Mucosa of rectum (tissue), 2 donors: ENCODE results near the gene TPP2.

Experiments
- H3K27ac ChIP-seq, 2 donors: one replicate each; pipeline ENCODE4 v1.7.0; 2013; ENCODE audit warnings: inconsistent platforms in 2 of 2, low read depth in 2 of 2, low read length in 2 of 2
- H3K27me3 ChIP-seq, 2 donors: one replicate each; pipeline ENCODE4 v1.7.0; 2013; ENCODE audit warnings: low read length in 2 of 2; ENCODE audit not compliant: control insufficient read depth in 2 of 2, insufficient read depth in 2 of 2
- H3K36me3 ChIP-seq, 2 donors: one replicate each; pipeline ENCODE4 v1.7.0; 2013; ENCODE audit warnings: low read length in 2 of 2; ENCODE audit not compliant: control insufficient read depth in 2 of 2, insufficient read depth in 2 of 2
- H3K4me1 ChIP-seq, 2 donors: one replicate each; pipeline ENCODE4 v1.7.0; 2013; ENCODE audit warnings: low read length in 2 of 2, mild to moderate bottlenecking in 1 of 2; ENCODE audit not compliant: control insufficient read depth in 2 of 2, insufficient read depth in 2 of 2
- H3K4me3 ChIP-seq, 2 donors: one replicate each; pipeline ENCODE4 v1.7.0; 2013; ENCODE audit warnings: low read length in 2 of 2
- H3K9ac ChIP-seq, 2 donors: one replicate each; pipeline ENCODE4 v1.7.0; 2013; ENCODE audit warnings: low read length in 2 of 2, low read depth in 1 of 2, mild to moderate bottlenecking in 1 of 2
- H3K9me3 ChIP-seq, 2 donors: one replicate each; pipeline ENCODE4 v1.7.0; 2013; ENCODE audit warnings: low read length in 2 of 2; ENCODE audit not compliant: control insufficient read depth in 2 of 2
- donor health status: healthy.
- donor health status: Normal muscosa, but diverticular disease.

The TPP2 gene

GRCh38 chr13:102687520-102687919 is 90.7 kb downstream of the TPP2 start:
- Histone ChIP-seq H3K4me1 (no peaks in the 10 kb centered on the region), H3K4me3 (no peak overlapping the region), H3K9ac (no peak overlapping the region), H3K9me3 (no peaks in the 10 kb centered on the region), H3K27me3 (peaks cover 0 to 3% of the 10 kb centered on the region in 2 donors), H3K27ac (no peak overlapping the region), H3K36me3 (no peaks in the 10 kb centered on the region)

GRCh38 chr13:102688306-102688973 is 91.7 kb downstream of the TPP2 start:
- no peaks in the 10 kb centered on the region for H3K36me3 ChIP-seq
- H3K9ac ChIP-seq, result no peak overlapping the region

DNA sequence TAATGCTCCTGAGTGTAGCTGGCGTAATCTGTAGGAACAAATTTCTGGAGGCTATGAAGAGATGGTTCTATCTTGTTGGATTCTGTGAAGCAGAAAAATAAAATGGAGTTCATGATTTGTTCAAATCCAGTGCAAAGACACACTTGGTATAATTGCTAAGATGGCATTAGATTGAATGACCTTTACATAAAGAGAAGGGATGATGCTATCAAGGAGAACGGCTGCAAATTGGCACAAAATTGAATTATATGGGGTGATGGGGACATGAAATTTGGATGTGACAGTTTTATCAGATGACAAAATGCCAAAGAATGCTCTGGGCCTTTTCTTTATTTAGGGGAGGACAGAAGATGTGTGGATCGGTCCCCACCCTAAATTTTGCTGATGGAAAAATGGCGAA is 94.1 kb downstream of the TPP2 start:
- H3K9ac ChIP-seq, result no peak overlapping the region
- H3K27me3 ChIP-seq, result peaks cover 0 to 12% of the 10 kb centered on the region in 2 donors
- no peaks in the 10 kb centered on the region for H3K36me3 ChIP-seq
- H3K27ac ChIP-seq, result no peak overlapping the region
- no peaks in the 10 kb centered on the region for H3K9me3 ChIP-seq
- no peak overlapping the region for H3K4me3 ChIP-seq
- H3K4me1 ChIP-seq, result no peaks in the 10 kb centered on the region

More at GRCh38 chr13:102688306-102688973, 91.7 kb downstream of the TPP2 start:
- Histone ChIP-seq H3K27ac (no peak overlapping the region), H3K27me3 (peaks cover 0 to 8% of the 10 kb centered on the region in 2 donors), H3K9me3 (no peaks in the 10 kb centered on the region), H3K4me1 (no peaks in the 10 kb centered on the region), H3K4me3 (no peak overlapping the region)

- Histone ChIP-seq H3K36me3 (no peaks in the 10 kb centered on the region), H3K27ac (no peak overlapping the region), H3K4me1 (no peaks in the 10 kb centered on the region), H3K9ac (no peak overlapping the region), H3K4me3 (no peak overlapping the region), H3K9me3 (no peaks in the 10 kb centered on the region), H3K27me3 (peaks cover 0 to 12% of the 10 kb centered on the region in 2 donors)
Observed at GRCh38 chr13:102692491-102692826, 95.7 kb downstream of the TPP2 start.

DNA sequence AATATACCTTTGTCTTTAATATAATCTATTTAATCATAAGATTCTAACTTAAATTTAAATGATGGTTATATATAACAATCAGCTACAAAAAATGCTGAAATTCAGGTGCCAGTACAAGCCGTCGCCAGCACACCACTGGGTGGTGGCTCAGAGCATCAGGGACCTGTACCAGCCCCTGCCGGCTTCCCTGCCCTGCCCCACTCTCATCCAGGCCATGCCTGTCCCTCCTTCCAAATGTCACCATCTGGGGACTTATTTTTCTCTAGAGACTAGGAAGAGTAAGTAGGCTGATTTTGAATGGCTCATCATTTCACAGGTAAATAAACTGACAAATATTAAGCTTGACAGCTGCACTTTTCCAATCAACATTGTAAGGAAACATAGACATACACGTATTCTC is 96.5 kb downstream of the TPP2 start:
- H3K27ac ChIP-seq, result no peak overlapping the region
- no peaks in the 10 kb centered on the region for H3K9me3 ChIP-seq
- no peak overlapping the region for H3K4me3 ChIP-seq
- no peaks in the 10 kb centered on the region for H3K4me1 ChIP-seq
- H3K27me3 ChIP-seq, result peaks cover 0 to 12% of the 10 kb centered on the region in 2 donors
- no peaks in the 10 kb centered on the region for H3K36me3 ChIP-seq
- no peak overlapping the region for H3K9ac ChIP-seq

GRCh38 chr13:102693776-102694175 is 97.0 kb downstream of the TPP2 start:
- Histone ChIP-seq H3K27ac (no peak overlapping the region), H3K9me3 (peaks cover 0 to 3% of the 10 kb centered on the region in 2 donors), H3K36me3 (no peaks in the 10 kb centered on the region), H3K4me1 (no peaks in the 10 kb centered on the region), H3K9ac (no peak overlapping the region), H3K4me3 (no peak overlapping the region), H3K27me3 (peaks cover 0 to 12% of the 10 kb centered on the region in 2 donors)

- no peak within 1 kb of the TSS for H3K4me3 ChIP-seq
- peaks cover 0 to 3% of the 10 kb centered on the region in 2 donors for H3K9me3 ChIP-seq
- no peaks in the 10 kb centered on the region for H3K4me1 ChIP-seq
- no peaks in the 10 kb centered on the region for H3K36me3 ChIP-seq
- H3K9ac ChIP-seq, result no peak within 1 kb of the TSS
- H3K27ac ChIP-seq, result no peak within 1 kb of the TSS
- H3K27me3 ChIP-seq, result peaks cover 2 to 12% of the 10 kb centered on the region in 2 donors
Observed at GRCh38 chr13:102694937-102695336, 98.2 kb downstream of the TPP2 start, which contains the start of gene METTL21C. TSS of gene METTL21C (minus strand) at chr13:102695044. CDS start at chr13:102694498, 546 bp downstream.

DNA sequence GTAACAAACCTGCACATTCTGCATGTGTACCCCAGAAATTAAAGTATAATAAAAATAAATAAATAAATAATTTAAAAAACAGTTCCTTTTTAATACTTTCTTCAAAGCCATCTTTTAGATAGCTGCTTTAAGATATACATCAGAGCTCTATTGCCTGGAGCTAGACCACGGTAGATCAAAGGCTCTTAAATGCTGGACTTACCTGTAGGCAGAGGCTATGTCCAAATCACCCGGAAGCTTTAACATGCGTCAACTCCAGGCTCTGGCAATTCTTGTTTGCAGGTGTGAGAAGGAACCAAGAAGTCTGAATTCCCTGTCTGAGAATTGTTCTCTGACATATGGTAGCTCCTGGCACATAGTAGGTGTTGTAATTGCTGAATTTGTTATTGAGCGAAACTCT is 99.7 kb downstream of the TPP2 start:
- Histone ChIP-seq H3K27ac (no peak overlapping the region), H3K4me3 (no peak overlapping the region), H3K36me3 (no peaks in the 10 kb centered on the region), H3K4me1 (no peaks in the 10 kb centered on the region), H3K27me3 (peaks cover 2 to 9% of the 10 kb centered on the region in 2 donors), H3K9me3 (peaks cover 0 to 3% of the 10 kb centered on the region in 2 donors), H3K9ac (no peak overlapping the region)

- Histone ChIP-seq H3K4me3 (no peak overlapping the region), H3K9ac (no peak overlapping the region), H3K27ac (no peak overlapping the region), H3K4me1 (no peaks in the 10 kb centered on the region), H3K36me3 (no peaks in the 10 kb centered on the region), H3K9me3 (peaks cover 0 to 3% of the 10 kb centered on the region in 2 donors), H3K27me3 (peaks cover 2 to 9% of the 10 kb centered on the region in 2 donors)
Observed at GRCh38 chr13:102697264-102697663, 100.5 kb downstream of the TPP2 start.

- Histone ChIP-seq H3K27me3 (peaks cover 2 to 4% of the 10 kb centered on the region in 2 donors), H3K36me3 (no peaks in the 10 kb centered on the region), H3K4me3 (no peak overlapping the region), H3K9ac (no peak overlapping the region), H3K27ac (no peak overlapping the region), H3K9me3 (peaks cover 0 to 3% of the 10 kb centered on the region in 2 donors), H3K4me1 (no peaks in the 10 kb centered on the region)
Observed at GRCh38 chr13:102697929-102698648, 101.3 kb downstream of the TPP2 start.
